ENCODE measurements around the gene DNM2.
"Not testable (repeated sequence)": the region's sequence is repeated elsewhere in the genome, so short reads cannot be mapped to it uniquely, and the experiment has no call there.

Gene DNM2

DNA sequence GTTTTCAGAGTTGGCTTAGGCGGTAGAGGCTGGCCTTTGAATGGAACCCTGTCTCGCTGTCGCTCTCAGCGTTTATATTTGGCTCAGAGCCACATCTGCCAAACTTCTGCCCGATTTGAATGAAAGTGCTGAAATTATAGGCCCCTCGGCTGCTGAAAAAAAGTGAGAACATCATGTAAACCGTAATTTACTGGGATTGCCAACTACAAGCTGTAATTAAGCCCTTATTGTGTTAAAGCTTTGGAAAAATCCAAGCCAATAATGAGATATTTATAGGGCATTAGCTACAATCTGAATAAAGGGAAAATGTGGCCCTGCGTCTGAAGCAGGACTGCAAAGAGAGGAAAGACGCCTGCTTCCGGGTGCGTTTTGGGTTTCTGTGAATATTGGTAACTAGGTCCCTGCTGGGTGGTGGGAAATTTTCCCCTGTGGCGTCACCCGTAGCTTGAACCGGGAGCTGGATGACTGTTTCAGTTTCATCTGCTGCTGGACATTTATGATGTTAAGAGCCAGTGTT lies 9.9 kb downstream of the DNM2 start:
- peak; percentile 43 for DNase-seq

DNA sequence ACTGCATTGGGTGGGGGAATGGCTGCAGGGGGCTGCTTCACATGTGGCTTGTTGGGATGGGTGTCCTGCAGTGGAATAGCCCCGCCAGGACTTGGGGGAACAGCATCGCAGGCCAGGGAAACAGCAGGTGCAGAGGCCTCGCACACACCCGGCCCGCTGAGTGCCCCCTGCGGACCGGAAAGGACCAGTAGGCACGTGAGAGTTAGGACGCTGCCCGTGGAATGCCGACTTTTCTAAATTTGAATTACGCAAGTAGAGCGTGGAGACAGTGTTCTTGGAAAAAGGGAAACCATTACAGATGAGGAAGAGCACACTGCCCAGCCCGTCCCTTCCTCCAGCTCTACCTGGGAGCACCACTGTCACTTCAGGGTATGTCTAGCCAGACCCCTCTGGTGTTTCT lies 11.5 kb downstream of the DNM2 start:
- DNase-seq: peak; percentile 61

DNA sequence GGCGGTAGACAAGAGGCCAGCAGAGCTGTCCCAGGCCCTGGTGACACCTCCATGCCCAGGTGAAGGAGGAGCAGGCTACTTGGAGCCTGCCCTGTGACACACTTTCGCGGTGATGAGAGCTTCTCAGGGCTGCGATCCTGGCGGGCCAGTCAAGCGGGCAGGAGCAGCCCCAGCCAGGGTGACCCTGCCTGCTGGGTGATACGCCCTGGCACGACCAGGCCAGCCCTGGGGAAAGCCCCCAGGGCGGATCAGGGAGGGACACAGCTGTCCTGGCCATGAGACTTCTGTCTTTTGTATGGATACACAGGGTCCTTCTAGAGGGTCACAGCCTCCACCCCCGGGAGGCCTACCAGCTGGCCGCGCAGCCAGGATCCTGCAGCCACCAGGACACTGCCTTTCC lies 13.1 kb downstream of the DNM2 start:
- DNase-seq: peak; percentile 47

DNA sequence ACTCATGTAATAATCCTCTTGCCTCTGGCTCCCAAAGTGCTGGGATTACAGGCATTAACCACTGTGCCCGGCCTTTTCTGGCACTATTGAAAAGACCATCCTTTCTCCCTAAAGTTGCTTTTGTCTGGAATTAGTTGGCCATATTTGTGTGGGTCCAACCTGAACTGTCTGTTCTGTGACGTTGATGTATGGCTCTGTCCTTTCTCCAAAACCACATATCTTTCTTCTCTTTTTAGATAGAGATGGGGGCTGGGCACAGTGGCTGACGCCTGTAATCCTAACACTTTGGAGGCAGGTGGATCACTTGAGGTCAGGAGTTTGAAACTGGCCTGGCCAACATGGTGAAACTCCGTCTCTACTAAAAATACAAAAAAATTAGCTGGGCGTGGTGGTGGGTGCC lies 17.9 kb downstream of the DNM2 start:
- DNase-seq: no peak

DNA sequence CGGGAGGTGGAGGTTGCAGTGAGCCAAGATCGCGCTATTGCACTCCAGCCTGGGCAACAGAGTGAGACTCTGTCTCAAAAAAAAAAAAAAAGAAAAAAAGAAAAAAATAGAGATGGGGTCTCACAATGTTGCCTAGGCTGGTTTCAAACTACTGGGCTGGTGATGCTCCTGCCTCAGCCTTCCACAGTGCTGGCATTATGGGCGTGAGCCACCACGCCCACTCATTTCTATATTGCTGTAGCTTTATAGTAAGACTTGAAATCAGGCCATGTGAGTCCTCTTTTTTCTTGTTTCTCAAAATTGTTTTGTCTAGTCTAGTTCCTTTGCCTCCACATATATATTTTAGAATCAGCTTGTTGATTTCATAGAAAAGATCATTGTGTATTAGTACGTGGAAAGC lies 18.3 kb downstream of the DNM2 start:
- DNase-seq: peak; percentile 46

DNA sequence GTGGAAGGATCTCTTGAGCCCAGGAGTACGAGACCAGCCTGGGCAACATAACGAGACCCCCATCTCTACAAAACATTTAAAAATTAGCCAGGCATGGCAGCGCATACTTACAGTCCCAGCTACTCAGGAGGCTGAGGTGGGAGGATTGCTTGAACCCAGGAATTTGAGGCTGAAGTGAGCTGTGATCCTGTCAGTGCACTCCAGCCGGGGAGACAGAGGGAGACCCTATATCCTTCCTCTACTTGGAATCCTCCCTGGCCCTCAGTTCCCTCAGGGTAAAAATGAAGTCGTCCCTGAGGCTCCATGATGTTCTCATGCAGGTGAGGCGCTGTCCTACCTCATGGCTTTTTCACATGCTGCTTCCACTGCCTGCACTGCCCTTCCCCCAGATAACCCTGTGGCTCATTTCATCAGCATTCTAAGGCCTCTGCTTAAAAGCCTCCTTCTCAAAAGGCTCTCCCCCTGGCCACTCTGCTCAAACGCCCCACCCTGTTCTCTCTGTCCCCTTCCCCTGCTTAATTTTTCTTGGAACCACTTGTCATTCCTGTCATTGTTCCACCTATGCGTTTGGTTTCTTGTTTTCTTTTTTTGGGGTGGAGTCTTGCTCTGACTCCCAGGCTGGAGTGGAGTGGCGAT lies 19.2 kb downstream of the DNM2 start:
- no peak for DNase-seq

DNA sequence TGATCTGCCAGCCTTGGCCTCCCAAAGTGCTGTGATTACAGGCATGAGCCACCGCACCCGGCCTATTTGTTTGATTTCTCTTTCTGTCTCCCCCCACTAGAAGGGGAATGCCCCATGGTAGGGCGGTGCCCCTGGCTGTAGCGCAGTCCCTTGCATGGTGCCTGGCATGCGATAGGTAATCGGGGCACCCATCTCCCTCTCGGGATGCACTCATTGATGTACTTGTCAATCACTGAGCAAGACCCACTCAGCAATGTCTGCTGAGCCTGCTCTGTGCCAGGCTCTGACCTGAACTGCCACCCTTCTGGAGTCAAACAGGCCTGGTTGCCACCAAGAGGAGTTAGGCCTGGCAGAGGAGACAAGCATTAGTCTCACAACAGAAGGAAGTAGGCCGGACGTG lies 19.8 kb downstream of the DNM2 start:
- DNase-seq: no peak

DNA sequence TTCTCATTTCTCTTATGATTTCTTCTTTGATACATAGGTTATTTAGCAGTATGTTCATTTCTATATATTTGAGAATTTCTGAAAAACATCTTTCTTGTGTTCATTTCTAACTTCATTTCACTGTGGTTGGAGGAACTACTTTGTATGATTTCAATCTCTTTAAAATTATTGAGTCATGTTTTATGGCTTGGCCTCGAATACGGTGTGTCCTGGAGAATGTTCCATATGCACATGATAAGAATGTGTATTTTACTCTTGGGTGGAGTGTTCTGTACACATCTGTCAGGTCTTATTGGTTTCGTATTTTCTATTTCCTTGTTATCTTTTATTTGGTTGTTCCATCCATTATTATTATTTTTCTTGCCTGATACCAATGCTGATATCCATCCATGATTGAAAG lies 22.9 kb downstream of the DNM2 start:
- no peak for DNase-seq

DNA sequence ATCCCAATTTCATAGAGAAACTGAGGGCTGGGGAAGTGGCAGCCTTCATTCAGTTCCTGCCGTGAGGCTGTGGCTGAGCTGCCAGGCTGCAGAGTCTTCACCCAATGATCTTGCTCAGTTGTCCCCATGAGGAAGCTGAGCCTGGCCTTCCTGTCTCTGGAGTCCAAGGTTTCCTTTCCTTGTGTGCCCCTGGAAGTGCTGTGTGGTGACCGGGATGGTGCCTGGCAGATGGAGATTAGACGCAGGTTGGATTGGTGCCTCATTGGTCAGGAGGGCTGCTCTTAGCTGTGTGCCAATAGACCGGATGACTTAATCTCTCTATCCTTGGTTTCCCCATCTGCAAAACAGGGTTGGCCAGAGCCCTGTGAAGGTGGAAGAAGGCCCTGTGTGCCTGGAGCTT lies 24.6 kb downstream of the DNM2 start:
- DNase-seq: no peak

DNA sequence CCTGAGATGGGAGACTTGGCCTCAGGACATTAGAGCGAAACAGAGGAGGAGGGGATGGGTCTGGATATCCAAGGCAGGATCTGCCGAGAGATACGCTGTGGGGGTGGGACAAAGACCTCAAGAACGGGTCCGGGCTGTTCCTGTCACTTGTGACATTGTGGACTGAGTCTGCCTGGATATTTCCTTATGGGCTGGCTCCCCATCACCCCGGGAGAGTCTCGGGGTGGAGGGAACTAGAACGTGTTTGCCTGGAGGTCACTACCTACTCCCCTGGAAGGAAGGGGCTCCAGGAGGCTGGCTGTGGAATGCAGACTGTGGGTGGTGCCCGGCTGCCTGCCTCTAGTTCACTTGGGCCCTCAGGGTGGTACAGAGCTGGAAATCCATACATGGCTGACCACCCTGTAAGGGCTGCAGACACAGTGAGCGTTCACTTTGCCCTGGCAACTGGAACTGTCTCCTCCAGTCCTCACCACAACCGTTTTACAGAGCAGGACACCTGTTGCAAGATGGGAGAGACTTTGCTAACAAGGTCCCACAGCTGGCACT lies 26.4 kb downstream of the DNM2 start:
- no peak for DNase-seq

DNA sequence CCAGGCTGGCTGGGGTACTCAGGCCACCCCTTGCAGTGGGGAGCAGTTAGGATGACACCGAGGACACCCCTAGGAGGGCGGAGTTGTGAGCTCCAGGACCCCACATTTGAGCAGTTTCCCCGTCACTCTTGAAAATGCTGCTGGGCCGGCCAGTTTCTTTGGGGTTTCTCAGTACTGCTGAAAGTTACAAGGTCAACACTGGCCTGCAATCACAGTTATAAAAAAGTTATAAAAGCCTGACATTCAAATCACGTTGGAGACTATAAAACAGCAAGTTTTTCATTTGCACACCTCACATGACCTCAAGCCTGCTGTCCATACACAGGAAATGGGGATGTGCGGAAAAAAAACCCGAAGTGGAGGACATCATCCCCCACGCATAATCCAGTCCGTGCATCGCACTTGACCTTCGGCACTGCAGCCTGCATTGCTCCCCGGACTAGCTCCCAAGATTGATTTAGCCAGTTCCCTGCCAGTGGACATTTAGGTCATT lies 27.0 kb downstream of the DNM2 start:
- no peak for DNase-seq

DNA sequence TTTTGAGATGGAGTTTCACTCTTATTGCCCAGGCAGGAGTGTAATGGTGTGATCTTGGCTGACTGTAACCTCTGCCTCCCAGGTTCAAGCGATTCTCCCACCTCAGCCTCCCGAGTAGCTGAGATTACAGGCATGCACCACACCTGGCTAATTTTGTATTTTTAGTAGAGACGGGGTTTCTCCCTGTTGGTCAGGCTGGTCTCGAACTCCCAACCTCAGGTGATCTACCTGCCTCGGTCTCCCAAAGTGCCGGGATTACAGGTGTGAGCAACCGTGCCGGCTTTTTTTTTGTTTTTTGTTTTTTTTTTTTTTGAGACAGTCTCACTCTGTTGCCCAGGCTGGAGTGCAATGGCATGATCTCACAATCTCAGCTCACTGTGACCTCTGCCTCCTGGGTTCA lies 28.6 kb downstream of the DNM2 start:
- DNase-seq: not testable (repeated sequence)

DNA sequence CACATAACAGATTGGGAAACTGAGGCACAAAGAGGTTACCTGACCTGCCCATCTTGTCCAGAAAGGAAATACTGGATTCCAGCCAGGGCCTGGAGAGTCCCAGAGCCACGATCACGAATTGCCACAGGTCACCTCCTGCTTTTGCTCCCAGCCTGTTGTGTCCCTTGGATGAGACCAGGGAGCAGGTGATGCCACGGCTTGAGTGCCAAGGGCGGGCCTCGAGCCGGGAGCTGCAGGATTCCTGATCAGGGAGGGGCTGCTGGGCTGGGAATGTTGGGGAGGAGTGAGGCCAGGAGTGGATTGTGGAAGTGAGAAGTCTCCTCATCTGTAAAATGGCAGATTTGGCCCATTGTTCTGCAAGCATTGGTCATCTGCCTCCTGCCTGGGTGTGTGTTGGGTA lies 29.4 kb downstream of the DNM2 start:
- DNase-seq: no peak

DNA sequence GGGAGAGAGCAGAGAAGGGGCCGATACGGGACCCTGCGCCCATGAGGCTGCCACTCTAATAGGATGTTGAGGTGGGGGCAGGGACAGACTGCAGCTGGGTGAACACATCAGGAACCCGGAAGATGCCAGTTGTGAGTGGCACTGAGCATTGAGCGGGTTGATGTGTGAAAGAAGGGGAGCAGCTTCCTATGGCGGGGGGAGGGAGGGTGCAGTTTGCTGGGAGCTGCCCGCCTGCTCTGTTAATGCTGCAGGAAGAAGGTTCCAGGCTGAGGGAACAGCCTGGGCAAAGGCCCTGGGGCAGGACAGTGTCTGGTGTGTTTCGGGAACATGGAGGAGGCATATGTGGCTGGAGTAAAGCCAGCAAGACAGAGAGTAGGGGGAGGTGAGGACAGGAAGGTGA lies 29.8 kb downstream of the DNM2 start:
- DNase-seq: no peak

DNA sequence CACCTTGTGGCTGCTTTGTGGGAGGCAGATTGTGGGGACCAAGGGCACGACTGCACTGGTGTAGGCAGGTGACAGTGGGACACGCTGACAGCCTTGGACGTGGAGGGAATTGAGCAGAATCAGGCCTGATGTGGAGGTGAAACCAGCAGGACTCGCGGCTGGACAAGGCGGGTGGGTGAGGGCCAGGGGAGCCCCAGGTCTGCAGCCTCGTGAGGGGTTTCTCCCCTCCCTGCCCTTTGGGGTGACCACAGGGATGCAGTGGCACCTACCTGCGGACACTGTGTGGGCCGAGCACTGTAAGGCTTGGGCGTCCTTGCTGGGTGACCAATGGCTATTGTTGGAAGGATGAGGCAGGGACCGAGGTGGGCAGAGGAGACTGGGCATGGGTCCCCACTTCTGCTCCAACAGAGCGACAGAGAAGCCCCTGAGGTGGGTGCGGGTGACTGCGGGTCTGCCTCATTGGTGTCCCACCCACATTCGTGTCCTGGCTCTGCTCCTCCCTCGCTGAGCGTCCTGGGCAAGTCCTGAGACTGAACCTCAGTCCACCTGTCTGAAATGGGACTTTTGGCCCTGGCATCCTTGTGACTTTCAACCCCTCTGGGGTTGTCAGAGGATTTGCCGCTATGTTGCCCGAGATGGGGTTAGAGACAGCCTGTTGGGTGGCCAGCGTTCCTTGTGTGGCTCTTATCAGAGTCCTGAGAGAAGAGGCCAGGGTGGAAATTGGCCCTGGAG lies 30.5 kb downstream of the DNM2 start:
- no peak for DNase-seq

DNA sequence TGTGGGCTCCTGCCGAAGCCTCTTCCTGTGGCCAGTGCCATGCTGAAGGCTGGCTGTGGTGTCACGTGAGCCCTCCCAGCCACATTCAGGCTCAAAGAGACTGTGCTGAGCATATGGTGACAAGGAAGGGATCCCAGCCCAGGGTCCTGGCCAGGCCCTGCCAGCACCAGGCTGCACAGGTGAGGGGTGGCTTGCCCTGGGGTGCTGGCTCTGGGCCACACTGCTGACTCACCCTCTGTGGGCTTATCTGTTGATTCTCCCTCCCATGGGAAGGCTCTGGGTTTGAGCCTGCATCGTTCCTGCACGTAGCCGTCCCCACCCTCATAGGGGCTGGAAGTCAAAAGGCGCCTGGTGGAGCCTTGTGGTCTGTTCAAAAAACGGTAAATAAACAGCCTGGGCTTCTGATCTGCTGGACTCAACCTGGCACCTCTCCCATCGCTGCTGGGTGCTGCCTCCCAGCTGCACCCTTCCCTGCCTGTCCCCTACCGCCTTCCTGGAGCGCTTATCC lies 31.1 kb downstream of the DNM2 start:
- DNase-seq: no peak

DNA sequence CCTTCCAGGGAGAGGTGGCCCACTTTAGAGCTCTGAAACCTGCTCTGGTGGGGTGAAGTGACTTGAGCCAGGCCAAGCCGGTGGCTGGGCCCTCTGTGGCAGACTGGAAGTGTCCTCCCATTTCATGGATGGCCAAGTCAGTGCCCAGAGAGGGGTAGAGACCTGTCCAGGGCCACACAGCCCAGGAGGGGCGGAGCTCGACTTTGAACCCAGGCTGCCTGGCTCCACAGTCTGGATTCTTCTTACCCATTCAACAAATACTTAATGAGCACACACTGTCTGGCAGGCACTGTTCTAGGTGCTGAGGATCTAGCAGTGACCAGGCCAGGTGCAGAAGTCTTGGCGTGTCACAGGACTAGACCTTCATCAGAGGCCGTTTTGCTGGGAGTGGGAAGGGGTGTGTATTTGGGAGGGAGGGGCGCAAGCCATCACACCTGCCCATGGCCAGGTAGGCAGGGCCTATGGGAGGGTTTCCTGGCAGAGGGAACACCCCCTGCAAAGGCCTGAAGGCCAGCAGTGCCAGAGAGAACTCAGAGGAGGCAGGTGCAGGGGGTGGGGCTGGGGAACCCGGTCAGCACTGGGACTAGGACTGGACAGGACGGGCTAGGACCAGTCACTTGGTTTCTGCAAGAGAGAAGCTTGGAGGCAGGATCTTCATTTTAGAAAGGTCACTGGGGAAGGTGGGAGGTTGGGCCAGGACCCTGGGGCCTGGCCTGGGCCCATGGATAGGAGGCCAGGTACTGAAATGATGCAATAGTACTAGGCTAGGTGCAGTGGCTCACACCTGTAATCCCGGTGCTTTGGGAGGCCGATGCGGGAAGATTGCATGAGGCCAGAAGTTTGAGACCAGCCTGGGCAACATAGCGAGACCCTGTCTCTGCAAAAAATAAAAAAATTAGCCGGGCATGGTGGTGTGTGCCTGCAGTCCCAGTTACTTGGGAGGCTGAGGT lies 31.8 kb downstream of the DNM2 start:
- no peak for DNase-seq

DNA sequence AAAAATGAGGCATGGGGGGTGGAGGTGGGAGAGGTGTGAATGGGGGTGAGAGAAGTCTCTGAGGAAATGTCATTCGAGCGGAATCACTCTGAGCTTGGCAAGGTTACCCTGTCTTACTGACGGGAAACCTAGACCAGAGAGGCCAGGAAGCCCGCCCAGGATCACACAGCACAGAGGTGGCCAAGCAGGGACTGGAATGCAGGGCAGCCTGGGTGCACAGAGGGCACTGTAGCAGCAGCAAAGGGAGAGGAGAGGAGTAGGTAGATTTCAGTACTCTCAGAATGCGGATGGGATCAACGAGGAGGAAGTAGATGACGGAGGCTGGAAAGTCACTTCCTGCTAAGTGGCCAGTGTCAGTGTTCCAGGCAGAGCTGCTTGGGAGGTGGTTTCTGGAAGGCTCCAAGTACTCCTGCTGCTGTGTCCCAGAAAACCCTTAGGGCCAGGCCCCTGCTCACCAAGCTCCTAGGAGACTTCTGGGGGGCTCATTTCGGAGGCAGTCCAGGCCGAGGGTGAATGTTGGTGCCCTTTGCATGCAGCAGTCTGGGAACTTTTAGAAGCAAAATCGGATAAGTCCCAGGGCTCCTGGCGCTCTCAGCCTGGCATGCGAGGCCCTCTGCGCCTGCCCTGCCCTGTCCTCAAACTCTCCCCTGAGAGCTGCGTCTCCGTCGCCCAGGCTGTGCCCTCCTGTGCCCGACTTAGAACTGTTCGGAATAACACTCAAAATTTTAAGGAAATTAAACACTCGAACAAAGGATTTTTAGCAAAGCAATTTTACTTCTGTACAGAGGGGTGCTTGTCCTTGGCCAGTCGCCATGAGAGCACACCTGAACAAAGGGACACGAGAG lies 33.5 kb downstream of the DNM2 start:
- DNase-seq: peak; percentile 69

DNA sequence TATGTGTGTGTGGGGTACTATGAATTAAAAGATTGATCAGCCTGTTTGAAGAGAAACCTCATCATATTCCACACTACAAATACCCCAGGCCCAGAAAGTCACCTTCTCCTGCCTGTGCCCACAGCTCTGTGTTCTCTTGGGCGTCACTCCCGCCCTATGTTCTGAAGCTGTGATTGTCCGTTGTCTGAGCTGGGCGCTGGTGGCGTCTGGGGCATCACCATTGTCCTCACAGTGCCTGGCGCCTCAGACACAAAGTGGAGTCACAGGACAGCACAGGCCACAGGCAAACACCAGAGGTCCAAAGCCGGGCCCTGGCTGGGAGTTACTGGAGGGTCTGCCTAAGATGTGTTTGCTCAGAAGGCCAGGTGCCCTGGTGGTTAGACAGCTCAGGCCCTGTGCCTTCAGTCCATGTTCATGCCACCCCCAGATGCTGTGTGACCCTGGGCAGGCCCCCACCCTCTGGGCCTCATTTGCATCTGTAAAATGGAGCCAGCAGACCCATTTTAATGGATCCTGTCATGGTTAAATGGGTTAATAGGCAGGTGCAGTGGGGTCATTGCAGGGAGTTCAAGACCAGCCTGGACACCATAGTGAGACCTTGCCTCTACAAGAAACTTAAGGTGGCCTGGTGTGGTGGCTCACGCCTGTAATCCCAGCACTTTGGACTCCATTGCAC lies 34.5 kb downstream of the DNM2 start:
- DNase-seq: no peak

DNA sequence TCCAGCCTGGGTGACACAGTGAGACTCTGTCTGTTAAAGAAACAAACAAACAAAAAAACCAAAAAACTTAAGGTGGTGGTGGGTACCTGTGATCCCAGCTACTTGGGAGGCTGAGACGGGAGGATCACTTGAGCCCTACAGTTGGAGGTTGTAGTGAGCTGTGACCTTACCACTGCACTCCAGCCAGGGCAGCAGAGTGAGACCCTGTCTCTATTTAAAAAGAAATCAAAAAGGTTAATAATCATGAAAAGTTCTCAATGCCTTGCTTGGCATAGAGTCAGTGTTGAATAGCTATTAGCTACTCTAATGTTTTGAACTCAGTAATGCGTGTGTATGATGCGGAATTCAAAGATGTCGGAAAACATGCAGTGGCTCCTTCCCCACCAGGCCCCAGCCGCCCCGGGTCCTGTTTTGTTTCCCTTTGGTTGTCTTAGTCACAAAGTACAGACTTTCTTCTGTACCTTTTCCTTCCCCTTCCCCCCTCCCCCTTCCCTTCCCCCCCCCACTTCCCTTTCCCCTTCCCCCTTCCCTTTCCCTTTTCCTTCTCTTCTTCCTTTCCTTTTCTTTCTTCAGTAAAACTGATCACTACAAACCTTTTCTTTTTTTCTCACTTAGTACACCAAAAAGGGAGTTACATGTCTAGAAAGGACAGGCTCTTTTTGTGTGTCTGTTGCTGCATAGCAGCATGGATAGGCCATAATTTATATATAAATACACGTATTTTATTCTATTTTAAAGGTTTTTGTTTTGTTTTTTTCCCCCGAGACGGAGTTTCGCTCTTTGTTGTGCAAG lies 35.2 kb downstream of the DNM2 start:
- no peak for DNase-seq
